HG03095 (cell line): ENCODE results near the gene BLOC1S3.

Experiments
- ATAC-seq: cut with Tn5 transposase; IDR thresholded peaks from one replicate; pipeline ENCODE4 v1.9.1; 2021; ENCODE audit warnings: moderate library complexity; ENCODE audit not compliant: unreplicated experiment

The BLOC1S3 gene

GRCh38 chr19:45179072-45179891 is 698 bp downstream of the BLOC1S3 start:
- ATAC-seq, result peak; percentile 4

GRCh38 chr19:45179892-45180370 is 1.3 kb downstream of the BLOC1S3 start:
- ATAC-seq, result no peak

GRCh38 chr19:45180936-45181335 is 2.4 kb downstream of the BLOC1S3 start:
- no peak for ATAC-seq

- no peak for ATAC-seq
Measured at GRCh38 chr19:45182758-45183157, 4.2 kb downstream of the BLOC1S3 start.

- no peak for ATAC-seq
Measured at GRCh38 chr19:45184115-45184514, 5.5 kb downstream of the BLOC1S3 start.

GRCh38 chr19:45186509-45187334 is 8.1 kb downstream of the BLOC1S3 start:
- ATAC-seq, result no peak

- ATAC-seq, result no peak
Measured at GRCh38 chr19:45187421-45188100, 9.0 kb downstream of the BLOC1S3 start.

GRCh38 chr19:45189971-45190370 is 11.4 kb downstream of the BLOC1S3 start:
- ATAC-seq, result no peak

GRCh38 chr19:45191375-45191774 is 12.8 kb downstream of the BLOC1S3 start:
- no peak for ATAC-seq

- ATAC-seq, result no peak
Measured at GRCh38 chr19:45195764-45196163, 17.2 kb downstream of the BLOC1S3 start.

- no peak for ATAC-seq
Measured at GRCh38 chr19:45200568-45200967, 22.0 kb downstream of the BLOC1S3 start.

GRCh38 chr19:45202637-45203036 is 24.1 kb downstream of the BLOC1S3 start:
- ATAC-seq, result no peak

GRCh38 chr19:45205810-45206209 is 27.2 kb downstream of the BLOC1S3 start:
- ATAC-seq, result no peak

GRCh38 chr19:45206328-45206727 is 27.7 kb downstream of the BLOC1S3 start:
- ATAC-seq, result no peak

- ATAC-seq, result no peak
Measured at GRCh38 chr19:45211751-45212381, 33.3 kb downstream of the BLOC1S3 start.

GRCh38 chr19:45213031-45213430 is 34.4 kb downstream of the BLOC1S3 start:
- no peak for ATAC-seq

GRCh38 chr19:45215391-45216191 is 37.0 kb downstream of the BLOC1S3 start:
- no peak for ATAC-seq

- ATAC-seq, result no peak
Measured at GRCh38 chr19:45216667-45217066, 38.1 kb downstream of the BLOC1S3 start.

- ATAC-seq, result no peak
Measured at GRCh38 chr19:45217193-45217956, 38.8 kb downstream of the BLOC1S3 start.
